Measurements from ENCODE around the gene MAST1.
"Not testable (repeated sequence)": the region's sequence is repeated elsewhere in the genome, so short reads cannot be mapped to it uniquely, and the experiment has no call there.

Gene MAST1

DNA sequence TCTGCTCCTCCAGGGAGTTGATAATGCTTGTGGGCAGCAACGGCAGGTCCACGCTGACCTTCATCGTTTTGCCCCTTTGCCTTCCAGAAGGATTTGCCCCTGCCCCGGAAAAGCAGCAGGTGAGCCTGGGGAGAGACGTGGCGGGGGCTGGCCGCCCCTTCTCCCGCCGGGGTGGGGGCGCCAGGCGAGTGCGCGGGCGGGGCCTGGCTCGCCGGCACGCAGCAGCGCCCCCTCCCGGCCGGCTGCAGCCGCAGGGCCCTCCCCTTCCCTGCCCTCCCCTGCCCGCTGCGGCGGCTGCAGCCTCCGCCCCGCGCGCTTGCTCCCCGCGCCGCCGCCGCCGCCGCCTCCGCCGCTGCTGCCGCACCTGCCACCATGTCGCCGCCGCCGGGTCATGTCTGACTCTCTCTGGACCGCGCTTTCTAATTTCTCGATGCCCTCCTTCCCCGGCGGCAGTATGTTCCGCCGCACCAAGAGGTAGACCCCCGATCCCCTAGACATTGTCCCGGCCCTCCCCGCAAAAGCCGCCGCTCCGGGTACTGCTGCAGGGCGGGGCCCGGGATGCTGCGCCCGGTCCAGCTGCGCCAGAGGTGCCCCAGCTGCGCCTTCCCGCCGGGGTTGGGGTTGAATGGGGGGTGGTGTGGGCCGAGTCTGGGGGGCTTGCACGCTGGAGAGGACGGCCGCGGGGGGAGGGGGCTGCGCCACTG lies at the start of gene MAST1:
Gene MAST1, plus strand, starts transcription at position 334 of the 704 bp plus-strand sequence. Its CDS starts 58 bp downstream, at position 392.
- intact Hi-C loops (cut with DNase I): no loop called here
- peak; percentile 32 to 95 (median 64) for DNase-seq

DNA sequence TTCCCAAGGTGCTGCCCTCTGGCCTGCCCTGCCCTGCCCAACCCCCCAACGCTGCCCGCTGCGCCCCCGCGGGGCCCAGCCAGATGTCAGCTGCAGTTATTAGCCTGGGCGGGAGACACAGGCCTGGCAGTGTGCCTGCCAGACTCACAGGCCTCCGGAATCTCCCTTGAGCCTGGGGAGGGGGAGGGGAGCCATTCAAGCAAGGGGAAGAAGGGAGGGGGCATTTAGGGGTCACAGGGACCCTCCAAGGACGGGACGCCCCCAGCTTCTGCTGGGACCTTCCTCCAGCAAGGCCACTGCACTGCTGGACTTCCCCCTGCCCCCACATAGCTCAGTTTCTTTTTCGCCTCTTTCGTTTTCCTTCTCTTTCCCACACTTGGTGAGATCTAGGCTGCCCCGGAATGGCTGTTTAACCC lies 49.6 kb upstream of the MAST1 start:
- intact Hi-C loops (cut with DNase I): no loop called here
- peak in 8 of 10 donors; percentile 36 to 95 (median 64) for DNase-seq

DNA sequence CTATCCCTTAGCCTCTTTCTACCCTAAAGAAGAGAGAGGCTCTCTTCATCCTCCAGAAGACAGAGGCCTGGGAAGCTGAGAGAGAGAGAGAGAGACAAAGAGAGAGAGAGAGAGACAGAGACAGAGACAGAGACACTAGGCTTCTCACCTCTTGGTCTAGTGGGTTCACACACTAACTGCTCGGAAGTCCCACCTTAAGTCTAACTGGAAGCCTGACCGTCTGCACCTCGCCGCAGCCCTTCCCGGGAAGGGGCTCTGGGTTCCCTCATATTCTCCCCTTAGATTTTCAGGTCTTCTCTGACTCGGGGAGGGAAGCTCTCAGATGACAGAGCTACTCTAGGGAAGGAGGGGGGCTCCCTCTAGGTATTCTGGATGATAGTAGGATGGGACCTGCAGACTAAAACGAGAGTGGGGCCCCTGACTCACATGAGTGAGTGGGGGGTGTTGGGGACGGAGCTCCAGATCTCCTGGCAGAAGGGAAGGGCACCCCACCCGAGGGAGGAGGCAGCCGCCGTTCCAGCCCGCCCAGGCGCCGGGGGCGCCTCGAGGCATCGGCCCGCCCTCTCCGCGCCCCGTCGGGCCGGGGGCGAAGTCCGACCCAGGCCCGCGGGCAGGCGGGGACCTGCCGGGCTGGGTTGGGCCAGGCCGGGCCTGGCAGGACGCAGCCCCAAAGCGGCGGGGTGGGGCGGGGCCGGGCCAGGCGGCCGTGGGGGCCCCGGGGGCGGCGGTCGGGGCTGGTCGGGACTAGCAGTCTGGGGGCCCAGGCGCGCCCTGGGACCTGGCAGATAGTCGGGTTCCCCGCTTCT lies 49.0 kb upstream of the MAST1 start:
- intact Hi-C loops (cut with DNase I): no loop called here
- no peak for DNase-seq

DNA sequence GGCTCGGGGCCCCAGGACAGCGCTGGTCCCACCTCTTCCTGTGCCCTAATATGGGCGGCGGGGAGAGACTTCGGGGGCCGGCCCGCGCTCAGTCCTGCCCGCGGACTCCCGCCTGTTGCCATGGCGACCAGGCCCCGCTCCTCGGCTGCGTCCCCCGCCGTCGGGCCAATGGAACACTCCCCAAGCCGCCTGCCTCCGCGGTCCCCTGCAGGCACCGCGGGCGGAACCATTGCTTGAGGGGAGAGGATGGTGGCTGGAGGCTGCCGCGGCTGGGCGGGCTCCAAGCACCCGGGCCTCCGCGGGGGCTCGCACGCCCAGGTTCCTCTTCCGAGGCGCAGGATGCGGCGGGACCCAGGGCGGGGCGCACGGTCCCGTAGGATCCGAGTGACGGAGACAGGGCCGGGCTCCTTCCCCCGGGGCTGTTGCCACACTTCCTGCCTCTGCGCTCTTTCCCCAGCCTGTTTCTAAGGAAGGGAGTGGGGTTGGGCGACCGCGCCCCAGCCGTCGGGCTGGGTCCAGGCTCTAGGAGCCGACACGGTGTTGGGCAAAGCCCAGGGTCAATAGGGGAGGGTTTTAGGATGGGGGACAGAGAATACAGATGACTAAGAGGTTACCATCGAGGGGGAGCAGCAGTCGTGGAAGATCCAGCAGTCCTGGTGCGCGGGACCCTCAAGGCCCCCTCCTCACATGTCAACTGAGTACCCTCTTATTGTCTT lies 48.3 kb upstream of the MAST1 start:
- intact Hi-C loops (cut with DNase I): loop anchor here (2.0 kb wide), 1 partner anchor 55 kb away; the partner anchor contains the start of gene TRIR
- DNase-seq: peak; percentile 92 to 100 (median 97)

DNA sequence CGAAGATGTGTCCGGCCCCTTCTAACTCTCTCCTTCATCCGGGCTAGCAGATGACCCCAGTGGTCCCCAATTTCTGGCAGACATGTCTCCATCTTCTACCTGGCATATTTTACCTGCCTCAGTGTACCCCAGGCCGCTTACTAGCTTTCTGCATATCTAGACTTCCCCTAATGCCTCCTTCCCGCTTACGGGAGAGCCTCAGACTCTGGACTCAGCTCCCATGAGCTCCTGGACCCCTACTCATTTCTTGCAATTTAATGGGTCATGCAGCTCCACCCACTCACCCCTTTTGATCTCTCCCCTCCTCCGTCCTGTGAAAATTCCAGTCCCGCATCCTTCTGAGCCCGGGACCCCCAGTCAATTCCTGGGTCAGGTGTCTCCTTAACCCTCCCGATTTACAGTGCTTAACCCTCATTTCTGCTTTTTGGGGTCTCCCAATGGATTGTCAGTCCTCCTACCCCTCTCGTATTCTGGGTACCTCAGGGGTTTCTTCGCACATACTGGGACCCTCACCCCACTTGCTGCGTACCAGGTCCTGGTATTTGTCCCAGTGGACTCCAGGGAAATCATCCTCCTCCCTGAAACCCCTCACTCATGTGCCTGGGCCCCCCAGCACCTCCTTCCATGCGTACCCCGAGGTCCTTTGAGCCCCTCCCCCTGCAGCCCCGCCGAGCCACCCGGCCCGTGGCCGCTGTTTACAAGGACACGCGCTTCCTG lies 47.5 kb upstream of the MAST1 start:
- DNase-seq: no peak
- intact Hi-C loops (cut with DNase I): loop anchor here (2.0 kb wide), 1 partner anchor 56 kb away; the partner anchor contains the start of gene TRIR

DNA sequence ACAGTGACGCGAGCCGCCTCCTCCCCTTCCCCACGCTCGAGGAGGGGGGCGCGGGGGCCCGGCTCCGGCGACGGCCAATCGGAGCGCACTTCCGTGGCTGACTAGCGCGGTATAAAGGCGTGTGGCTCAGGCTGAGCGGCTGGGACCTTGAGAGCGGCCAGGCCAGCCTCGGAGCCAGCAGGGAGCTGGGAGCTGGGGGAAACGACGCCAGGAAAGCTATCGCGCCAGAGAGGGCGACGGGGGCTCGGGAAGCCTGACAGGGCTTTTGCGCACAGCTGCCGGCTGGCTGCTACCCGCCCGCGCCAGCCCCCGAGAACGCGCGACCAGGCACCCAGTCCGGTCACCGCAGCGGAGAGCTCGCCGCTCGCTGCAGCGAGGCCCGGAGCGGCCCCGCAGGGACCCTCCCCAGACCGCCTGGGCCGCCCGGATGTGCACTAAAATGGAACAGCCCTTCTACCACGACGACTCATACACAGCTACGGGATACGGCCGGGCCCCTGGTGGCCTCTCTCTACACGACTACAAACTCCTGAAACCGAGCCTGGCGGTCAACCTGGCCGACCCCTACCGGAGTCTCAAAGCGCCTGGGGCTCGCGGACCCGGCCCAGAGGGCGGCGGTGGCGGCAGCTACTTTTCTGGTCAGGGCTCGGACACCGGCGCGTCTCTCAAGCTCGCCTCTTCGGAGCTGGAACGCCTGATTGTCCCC lies 46.8 kb upstream of the MAST1 start, which contains the start of gene JUNB:
Gene JUNB, plus strand, starts transcription at position 142 of the 706 bp plus-strand sequence. Its CDS starts 286 bp downstream, at position 428.
- DNase-seq: peak; percentile 96 to 100 (median 98)
- intact Hi-C loops (cut with DNase I): loop anchor here (2.0 kb wide), 1 partner anchor 57 kb away; the partner anchor contains the start of gene TRIR

DNA sequence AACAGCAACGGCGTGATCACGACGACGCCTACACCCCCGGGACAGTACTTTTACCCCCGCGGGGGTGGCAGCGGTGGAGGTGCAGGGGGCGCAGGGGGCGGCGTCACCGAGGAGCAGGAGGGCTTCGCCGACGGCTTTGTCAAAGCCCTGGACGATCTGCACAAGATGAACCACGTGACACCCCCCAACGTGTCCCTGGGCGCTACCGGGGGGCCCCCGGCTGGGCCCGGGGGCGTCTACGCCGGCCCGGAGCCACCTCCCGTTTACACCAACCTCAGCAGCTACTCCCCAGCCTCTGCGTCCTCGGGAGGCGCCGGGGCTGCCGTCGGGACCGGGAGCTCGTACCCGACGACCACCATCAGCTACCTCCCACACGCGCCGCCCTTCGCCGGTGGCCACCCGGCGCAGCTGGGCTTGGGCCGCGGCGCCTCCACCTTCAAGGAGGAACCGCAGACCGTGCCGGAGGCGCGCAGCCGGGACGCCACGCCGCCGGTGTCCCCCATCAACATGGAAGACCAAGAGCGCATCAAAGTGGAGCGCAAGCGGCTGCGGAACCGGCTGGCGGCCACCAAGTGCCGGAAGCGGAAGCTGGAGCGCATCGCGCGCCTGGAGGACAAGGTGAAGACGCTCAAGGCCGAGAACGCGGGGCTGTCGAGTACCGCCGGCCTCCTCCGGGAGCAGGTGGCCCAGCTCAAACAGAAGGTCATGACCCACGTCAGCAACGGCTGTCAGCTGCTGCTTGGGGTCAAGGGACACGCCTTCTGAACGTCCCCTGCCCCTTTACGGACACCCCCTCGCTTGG lies 46.1 kb upstream of the MAST1 start:
- intact Hi-C loops (cut with DNase I): no loop called here
- peak; percentile 45 to 95 (median 64) for DNase-seq

DNA sequence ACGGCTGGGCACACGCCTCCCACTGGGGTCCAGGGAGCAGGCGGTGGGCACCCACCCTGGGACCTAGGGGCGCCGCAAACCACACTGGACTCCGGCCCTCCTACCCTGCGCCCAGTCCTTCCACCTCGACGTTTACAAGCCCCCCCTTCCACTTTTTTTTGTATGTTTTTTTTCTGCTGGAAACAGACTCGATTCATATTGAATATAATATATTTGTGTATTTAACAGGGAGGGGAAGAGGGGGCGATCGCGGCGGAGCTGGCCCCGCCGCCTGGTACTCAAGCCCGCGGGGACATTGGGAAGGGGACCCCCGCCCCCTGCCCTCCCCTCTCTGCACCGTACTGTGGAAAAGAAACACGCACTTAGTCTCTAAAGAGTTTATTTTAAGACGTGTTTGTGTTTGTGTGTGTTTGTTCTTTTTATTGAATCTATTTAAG lies 45.4 kb upstream of the MAST1 start:
- intact Hi-C loops (cut with DNase I): no loop called here
- DNase-seq: no peak

DNA sequence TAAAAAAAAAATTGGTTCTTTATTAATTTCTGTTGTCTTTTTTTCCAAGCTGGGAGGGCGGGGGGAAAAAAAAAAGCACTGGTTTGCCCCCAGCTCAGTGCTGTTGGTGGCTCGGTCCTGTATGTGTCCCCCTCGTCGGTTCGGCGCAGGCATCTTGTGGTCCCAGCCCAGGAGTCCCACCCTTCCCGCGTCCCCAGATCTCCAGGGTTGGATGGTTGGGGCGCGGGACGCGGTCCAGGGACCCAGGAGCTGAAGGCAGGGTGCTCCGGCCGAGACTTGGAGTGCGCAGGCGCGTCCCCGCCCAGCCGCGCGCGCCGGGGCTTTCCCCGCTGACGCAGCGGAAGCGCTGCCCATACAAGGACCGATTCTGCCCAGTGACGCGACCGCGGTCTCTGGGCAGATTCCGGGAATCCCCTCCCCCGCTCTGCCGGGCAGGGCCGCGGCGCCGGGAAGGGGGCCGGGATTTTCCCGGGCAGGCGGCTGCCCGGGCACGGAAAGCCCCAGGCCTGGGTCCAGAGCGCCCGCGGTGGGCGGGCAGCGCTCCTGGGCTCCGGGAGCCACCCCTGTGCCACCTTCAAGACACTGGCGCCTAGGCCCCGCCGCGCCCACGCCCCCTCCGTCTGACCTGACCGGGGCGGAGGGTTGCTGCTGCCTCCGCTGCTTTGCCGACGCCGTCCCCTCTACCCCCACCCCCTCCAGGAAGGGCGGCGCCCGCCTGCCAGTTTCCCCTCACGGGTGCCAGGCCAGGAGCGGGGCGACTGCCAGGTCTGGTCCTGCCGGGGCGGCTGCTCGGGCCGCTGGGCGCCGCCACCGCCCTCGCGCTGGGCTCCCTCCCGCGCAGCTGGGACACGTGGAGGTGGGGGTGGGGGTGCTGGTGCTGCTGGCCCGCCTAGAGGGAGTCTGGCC lies 44.8 kb upstream of the MAST1 start:
- intact Hi-C loops (cut with DNase I): no loop called here
- peak; percentile 81 to 99 (median 90) for DNase-seq

DNA sequence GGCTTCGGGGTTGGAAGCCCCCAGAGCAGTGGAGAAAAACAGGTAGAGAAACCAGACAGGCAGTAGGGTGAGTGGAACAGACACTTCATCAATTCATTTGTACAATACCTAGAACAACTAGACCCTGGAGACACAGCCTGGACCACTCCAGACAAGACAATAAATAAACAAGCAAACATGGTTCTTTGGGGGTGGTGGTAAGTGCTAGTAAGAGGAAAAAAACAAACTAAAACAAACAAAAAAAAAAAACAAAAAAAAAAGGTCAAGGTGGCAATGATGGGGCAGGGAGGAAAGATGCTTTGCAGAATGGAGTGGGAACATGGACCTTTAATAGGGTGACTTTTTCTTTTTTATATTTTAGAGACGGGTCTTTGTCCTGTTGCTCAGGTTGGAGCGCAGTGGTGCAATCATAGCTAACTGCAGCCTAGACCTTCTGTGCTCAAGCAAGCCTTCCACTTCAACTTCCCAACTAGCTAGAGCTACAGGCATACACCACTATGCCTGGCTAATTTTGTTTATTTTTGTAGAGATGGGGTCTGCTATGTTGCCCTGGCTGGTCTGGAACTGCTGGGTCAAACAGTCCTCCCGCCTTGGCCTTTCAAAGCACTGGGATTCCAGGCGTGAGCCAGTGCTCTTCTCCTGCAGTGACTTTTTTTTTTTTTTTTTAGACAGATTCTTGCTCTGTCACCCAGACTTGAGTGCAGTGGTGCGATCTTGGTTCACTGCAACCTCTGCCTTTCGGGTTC lies 43.9 kb upstream of the MAST1 start:
- intact Hi-C loops (cut with DNase I): no loop called here
- DNase-seq: no peak

DNA sequence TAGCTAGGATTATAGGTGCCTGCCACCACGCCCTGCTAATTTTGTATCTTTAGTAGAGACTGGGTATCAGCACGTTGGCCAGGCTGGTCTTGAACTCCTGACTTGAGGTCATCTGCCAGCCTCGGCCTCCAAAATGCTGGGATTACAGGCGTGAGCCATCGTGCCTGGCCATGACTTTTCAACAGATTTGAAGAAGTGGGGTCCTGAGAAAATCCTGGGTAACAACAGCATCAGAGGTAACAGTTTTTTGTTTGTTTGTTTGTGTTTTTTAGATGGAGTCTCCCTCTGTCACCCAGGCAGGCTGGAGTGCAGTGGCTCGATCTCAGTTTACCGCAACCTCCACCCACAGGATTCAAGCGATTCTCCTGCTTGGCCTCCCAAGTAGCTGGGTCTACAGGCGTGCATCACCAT lies 43.3 kb upstream of the MAST1 start:
- no peak for DNase-seq
- intact Hi-C loops (cut with DNase I): no loop called here

DNA sequence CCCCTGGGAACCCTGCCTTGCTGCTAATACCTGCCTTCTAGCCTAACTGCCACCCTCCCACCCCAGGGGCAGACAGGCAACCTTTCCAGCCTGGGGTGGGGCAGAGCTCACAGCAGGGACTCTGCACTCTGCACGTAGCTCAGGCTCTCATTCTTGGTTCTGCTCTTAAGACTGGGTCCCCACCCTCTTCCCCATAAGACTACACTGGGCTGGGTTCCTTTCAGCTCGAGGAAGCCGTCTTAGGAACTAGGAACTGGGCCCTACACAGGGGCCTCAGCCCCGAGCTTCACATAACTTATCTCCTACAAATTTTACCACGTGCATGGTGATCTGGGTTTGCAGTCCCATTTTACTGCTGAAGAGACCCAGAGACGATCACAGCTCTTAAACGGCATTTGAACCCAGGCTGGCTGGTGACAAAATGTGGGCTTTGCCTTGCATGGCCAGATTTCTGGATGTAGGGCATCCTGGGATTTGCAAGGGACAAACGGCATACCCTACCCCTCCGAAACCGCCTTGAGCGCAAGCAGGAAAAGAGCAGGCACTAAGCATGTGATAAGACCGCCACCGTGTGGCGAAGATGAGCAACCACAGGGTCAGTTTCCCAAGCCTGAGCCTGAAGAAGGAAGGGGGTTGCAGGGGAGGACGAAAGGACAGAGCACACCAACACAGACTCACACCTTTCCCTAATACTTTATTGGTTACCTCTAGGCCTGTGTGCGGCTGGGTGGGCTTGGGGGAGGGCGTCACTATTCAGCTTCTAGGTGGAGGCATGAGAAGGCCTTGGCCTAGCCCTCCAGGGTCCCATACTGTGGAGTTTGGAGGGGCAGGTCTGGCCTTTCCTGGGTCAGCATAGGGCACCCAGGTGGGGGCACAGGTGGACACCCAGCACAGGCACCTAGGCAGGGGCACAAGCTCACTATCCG lies 41.9 kb upstream of the MAST1 start:
- peak; percentile 51 to 96 (median 79) for DNase-seq
- intact Hi-C loops (cut with DNase I): loop anchor here (1.0 kb wide), 1 partner anchor 19 kb away; no protein-coding TSS in a partner anchor

DNA sequence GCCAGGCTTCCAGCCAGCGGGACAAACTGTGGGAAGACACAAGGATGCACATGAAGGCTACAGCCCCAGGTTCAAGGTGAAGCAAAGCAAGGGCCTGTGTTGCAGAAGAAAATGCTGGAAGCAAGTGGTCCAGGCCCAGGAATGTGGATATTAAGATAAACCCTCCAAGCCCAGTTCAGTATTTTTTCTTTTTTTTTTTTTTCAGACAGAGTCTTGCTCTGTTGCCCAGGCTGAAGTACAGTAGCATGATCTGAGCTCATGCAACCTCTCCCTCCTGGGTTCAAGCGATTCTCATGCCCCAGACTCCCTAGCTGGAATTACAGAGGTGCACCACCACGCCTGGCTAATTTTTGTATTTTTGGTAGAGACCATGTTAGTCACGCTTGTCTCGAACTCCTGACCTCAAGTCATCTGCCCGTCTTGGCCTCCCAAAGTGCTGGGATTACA lies 41.2 kb upstream of the MAST1 start:
- DNase-seq: peak in 1 of 10 donors; percentile 41
- intact Hi-C loops (cut with DNase I): no loop called here

DNA sequence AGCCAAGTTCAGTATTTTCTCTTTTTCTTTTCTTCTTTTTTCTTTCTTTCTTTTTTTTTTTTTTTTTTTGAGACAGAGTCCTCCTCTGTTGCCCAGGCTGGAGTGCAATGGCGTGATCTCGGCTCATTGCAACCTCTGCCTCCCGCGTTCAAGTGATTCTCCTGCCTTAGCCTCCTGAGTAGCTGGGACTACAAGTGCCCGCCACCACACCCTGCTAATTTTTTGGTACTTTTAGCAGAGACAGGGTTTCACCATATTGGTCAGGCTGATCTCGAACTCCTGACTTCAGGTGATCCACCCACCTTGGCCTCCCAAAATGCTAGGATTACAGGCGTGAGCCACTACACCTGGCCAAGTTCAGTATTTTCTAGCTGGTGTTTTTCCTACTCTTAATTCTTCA lies 40.7 kb upstream of the MAST1 start:
- DNase-seq; intact Hi-C loops (cut with DNase I): not testable (repeated sequence)

DNA sequence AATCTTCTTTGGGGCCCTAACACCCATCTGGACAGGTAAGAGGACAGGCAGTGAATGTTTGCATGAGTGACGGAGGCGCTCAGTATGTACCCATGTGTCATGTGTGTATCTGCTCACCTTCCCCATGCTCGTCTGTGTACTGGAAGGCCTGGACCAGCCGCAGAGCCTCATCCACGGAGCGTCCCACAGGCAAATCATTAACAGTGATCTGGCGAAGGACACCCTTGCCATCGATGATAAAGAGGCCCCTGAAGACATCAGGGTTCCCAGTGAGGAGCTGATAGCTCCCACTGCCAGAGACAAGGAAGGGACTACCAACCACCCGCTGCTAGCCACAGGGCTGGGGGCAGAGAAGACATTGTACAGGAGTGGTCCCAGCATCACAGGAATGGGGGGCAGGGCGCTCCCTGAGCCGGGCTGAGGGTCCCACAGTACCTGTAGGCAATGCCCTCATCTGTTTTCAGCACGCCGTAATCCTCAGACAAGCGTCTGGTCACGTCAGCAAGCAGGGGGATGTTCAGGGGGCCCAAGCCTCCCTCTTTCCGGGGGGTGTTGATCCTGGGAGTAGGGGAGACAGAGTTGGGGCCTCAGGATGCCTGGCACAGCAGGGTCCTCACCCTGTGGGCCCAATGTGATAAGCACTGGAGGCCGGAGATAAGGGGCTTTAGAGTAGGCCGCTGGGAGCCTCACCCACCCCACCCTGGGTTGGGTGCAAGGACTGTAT lies 38.4 kb upstream of the MAST1 start:
- intact Hi-C loops (cut with DNase I): loop anchor here (5.0 kb wide), 1 partner anchor 38 kb away; no protein-coding TSS in a partner anchor

More for the DNA sequence above, 38.4 kb upstream of the MAST1 start:
- no peak for DNase-seq
